Testis (tissue), 3 donors: ENCODE results near the gene RFC1. TPM values are rescaled to one million over a fixed set of nuclear protein-coding genes. Genes with fewer than 3 reads are reported as not detected.
"Not testable (repeated sequence)": the region's sequence is repeated elsewhere in the genome, so short reads cannot be mapped to it uniquely, and the experiment has no call there.

ENCODE experiments used
- DNase-seq: peaks from one replicate; pipeline ENCODE4 v3.0.0-alpha.2; 2019
- H3K27ac ChIP-seq, 2 donors: fragments of 200-600 bp; sonication (generic); one replicate each; pipeline ENCODE4 v1.5.1; 2019
- H3K27me3 ChIP-seq: fragments of 200-600 bp; sonication (generic); one replicate; pipeline ENCODE4 v1.5.1; 2019
- H3K36me3 ChIP-seq: fragments of 200-600 bp; sonication (generic); one replicate; pipeline ENCODE4 v1.5.1; 2017; ENCODE audit warnings: low read depth; ENCODE audit errors: missing control alignments
- H3K4me1 ChIP-seq: fragments of 200-600 bp; sonication (generic); one replicate; pipeline ENCODE4 v1.5.1; 2019
- H3K4me3 ChIP-seq, 2 donors: fragments of 200-600 bp; sonication (generic); one replicate each; pipeline ENCODE4 v1.5.1; 2017 to 2019
- H3K9me3 ChIP-seq: fragments of 200-600 bp; sonication (generic); one replicate; pipeline ENCODE4 v1.5.1; 2017
- POLR2A ChIP-seq: fragments of 450-650 bp; IDR thresholded peaks from one replicate; pipeline ENCODE4 v1.6.1; 2017; ENCODE audit warnings: antibody characterized with exemption, mild to moderate bottlenecking, moderate library complexity
- WGBS, 2 donors: methylation state at CpG; one replicate each; pipeline ENCODE4 v1.1.5; 2018; 5-methylcytosine and 5-hydroxymethylcytosine counted together
- intact Hi-C: fragments of 100-400 bp; cut with DNase I; formaldehyde crosslinking; loops from one replicate; pipeline ENCODE4 v1.15.1; 2023; ENCODE audit warnings: low total_unique reads
- polyA plus RNA-seq: library from polyadenylated mRNA; stranded (reverse); fragments of 350-450 nt; fragmentation: Illumina TruSeq; extraction: RNeasy Lipid Tissue Mini Kit (QIAGEN cat#74804); gene quantifications from one replicate; pipeline ENCODE4 v1.2.3, GENCODE V29; 2014; ENCODE audit warnings: low read depth, low replicate concordance; ENCODE audit not compliant: insufficient read depth
- total RNA-seq, 2 donors: library from RNA; depleted of rRNA; stranded (reverse); fragments of >200 nt; gene quantifications; one replicate each; pipeline ENCODE4 v1.2.3, GENCODE V29; 2016
- TF ChIP-seq, protein P1 (sequence below), 3 experiments: fragments of 450-650 bp in 2 of 3; fragments of 200-600 bp in 1 of 3; sonication (generic) in 1 of 3; IDR thresholded peaks; one replicate each; pipeline ENCODE4 v1.5.1; 2016 to 2019; ENCODE audit warnings: antibody characterized with exemption in 3 of 3, mild to moderate bottlenecking in 2 of 3, moderate library complexity in 1 of 3

RFC1 gene
- total and polyA plus RNA-seq, 3 donors from 2014 or later, result 26.9 to 34.9 (median 29.5) TPM

DNA sequence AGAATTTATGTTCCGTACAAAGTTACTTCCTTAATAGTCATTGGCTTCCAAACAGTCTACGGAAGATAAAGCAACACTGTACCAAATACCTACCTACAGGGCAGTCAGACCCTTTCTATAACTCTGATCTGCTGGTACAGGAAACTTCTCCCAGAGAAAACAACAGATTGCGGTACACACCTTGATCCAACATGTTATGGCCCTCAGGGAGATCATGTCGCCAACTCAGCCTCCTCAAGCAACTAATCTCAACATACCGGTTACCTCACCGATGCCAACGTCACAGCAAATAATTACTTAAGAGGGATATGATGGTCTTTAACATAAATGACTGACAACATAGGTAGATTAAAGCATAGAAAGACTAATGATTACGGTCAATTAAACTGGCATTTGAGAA is 70.4 kb downstream of the RFC1 start:
- no peaks in the 10 kb centered on the region for H3K9me3 ChIP-seq
- intact Hi-C loops, result no loop called here
- H3K27me3 ChIP-seq, result no peaks in the 10 kb centered on the region
- TF ChIP-seq POLR2A, result no peak
- TF ChIP-seq, protein P1, sequence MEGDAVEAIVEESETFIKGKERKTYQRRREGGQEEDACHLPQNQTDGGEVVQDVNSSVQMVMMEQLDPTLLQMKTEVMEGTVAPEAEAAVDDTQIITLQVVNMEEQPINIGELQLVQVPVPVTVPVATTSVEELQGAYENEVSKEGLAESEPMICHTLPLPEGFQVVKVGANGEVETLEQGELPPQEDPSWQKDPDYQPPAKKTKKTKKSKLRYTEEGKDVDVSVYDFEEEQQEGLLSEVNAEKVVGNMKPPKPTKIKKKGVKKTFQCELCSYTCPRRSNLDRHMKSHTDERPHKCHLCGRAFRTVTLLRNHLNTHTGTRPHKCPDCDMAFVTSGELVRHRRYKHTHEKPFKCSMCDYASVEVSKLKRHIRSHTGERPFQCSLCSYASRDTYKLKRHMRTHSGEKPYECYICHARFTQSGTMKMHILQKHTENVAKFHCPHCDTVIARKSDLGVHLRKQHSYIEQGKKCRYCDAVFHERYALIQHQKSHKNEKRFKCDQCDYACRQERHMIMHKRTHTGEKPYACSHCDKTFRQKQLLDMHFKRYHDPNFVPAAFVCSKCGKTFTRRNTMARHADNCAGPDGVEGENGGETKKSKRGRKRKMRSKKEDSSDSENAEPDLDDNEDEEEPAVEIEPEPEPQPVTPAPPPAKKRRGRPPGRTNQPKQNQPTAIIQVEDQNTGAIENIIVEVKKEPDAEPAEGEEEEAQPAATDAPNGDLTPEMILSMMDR (IDR thresholded peaks at IDR 0.05), result no peak
- no peak overlapping the region for H3K27ac ChIP-seq
- no peaks in the 10 kb centered on the region for H3K4me1 ChIP-seq
- DNase-seq, result no peak
- WGBS, 2 donors, result 96% methylated on average over 8 of the region's 8 CpGs
- H3K36me3 ChIP-seq, result no peaks in the 10 kb centered on the region
- no peak overlapping the region for H3K4me3 ChIP-seq

DNA sequence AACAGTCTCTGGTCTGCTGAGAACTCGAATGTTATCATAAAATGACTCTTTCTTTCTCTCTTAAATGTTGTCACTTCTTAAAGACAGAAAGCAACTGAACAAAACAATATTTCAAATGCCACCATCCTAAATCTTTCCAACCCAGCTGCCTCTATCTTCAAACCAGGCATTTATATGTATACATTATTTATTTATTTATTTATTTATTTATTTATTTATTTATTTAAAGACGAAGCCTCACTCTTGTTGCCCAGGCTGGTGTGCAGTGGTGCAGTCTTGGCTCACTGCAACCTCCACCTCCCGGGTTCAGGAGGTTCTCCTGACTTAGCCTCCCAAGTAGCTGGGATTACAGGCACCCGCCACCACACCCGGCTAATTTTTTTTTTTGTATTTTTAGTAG is 73.7 kb downstream of the RFC1 start:
- 87 to 90% methylated on average over 5 of the region's 5 CpGs for WGBS, 2 donors
- H3K9me3 ChIP-seq, H3K36me3 ChIP-seq, H3K4me3 ChIP-seq, DNase-seq, H3K27me3 ChIP-seq, H3K27ac ChIP-seq, intact Hi-C loops, H3K4me1 ChIP-seq: not testable (repeated sequence)

DNA sequence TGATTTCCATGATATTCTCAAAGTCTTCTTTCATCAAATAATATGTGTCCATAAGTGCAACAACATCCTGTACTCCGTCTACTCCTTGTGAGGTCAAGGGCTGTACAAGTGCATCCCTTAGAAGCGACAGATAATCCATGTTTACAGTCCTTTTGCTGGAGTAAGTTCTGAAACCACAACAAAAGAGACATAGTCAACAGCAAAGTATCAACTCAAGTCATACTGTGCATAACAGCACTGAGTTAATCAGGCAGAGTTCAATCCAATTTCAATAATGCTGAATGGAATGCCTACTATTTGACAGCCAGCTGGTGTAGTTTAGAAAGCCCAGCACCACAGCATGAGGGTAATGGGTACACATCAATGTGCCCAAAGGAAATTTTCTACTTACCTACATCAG is 74.5 kb downstream of the RFC1 start:
- Histone ChIP-seq H3K27ac (no peak overlapping the region), H3K9me3 (no peaks in the 10 kb centered on the region), H3K27me3 (no peaks in the 10 kb centered on the region), H3K4me3 (no peak overlapping the region), H3K36me3 (no peaks in the 10 kb centered on the region), H3K4me1 (no peaks in the 10 kb centered on the region)
- TF ChIP-seq, protein P1 (IDR thresholded peaks at IDR 0.05), result no peak
- no peak for TF ChIP-seq POLR2A
- no peak for DNase-seq
- intact Hi-C loops, result no loop called here
- 87 to 91% methylated on average over 2 of the region's 2 CpGs for whole genome bisulfite sequencing, 2 donors

DNA sequence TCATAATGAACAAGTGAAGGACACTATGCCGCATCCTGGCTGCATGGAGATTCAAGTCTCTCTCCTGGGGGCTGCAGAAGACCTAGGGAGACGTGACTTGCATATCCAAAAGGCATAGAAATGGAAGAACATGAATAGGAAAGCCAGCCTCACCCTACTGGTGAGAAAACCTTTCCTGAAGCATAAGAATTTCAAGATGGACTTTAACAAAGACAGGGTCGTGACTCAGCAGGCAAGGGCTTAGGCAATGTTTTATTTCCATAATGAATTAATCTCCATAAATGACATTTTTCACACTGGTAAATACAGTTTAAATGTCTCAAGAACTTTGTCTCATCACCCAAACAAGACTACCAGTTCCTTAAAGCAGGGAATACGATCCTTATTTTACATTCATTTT is 78.9 kb downstream of the RFC1 start:
- no peak overlapping the region for H3K27ac ChIP-seq
- no peak overlapping the region for H3K4me3 ChIP-seq
- no peak for DNase-seq
- TF ChIP-seq POLR2A, result no peak
- TF ChIP-seq, protein P1 (IDR thresholded peaks at IDR 0.05), result no peak
- no peaks in the 10 kb centered on the region for H3K4me1 ChIP-seq
- H3K9me3 ChIP-seq, result no peaks in the 10 kb centered on the region
- no peaks in the 10 kb centered on the region for H3K27me3 ChIP-seq
- intact Hi-C loops, result no loop called here
- no peaks in the 10 kb centered on the region for H3K36me3 ChIP-seq
- 93 to 96% methylated on average over 4 of the region's 4 CpGs for WGBS, 2 donors

DNA sequence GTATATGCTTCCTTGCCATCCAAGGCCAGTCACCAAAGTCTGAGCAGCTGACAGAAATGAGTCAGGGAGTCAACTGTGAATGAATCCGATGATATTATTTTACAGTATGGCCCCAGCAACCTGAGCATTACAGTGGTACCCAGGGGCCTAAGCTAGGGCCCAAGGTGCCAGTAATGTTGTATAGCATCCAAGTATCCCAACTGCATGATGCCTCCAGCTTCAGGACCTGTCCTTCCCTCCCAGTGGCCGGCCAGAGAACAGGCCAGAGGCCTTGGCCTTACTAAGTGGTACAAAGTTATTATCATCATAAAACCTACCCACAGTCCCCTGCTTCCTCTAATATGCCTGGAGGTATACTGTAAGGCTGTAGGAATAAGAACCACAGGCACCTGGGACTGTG is 79.9 kb downstream of the RFC1 start:
- intact Hi-C loops, result no loop called here
- Histone ChIP-seq H3K4me1 (no peaks in the 10 kb centered on the region), H3K27me3 (no peaks in the 10 kb centered on the region), H3K4me3 (no peak overlapping the region), H3K36me3 (no peaks in the 10 kb centered on the region), H3K27ac (no peak overlapping the region), H3K9me3 (no peaks in the 10 kb centered on the region)
- no peak for DNase-seq
- no peak for TF ChIP-seq POLR2A
- TF ChIP-seq, protein P1 (IDR thresholded peaks at IDR 0.05), result no peak
- WGBS, 2 donors, result 95% methylated on average over 2 of the region's 2 CpGs
